SHP77 (cell line): Measurements from ENCODE around the gene KBTBD12.
"Not testable (repeated sequence)": the region's sequence is repeated elsewhere in the genome, so short reads cannot be mapped to it uniquely, and the experiment has no call there.

Source experiments
- DNase-seq, 2 experiments: peaks; one replicate each; lab custom pipeline; 2025; lab: John Stamatoyannopoulos, UW

KBTBD12 gene

DNA sequence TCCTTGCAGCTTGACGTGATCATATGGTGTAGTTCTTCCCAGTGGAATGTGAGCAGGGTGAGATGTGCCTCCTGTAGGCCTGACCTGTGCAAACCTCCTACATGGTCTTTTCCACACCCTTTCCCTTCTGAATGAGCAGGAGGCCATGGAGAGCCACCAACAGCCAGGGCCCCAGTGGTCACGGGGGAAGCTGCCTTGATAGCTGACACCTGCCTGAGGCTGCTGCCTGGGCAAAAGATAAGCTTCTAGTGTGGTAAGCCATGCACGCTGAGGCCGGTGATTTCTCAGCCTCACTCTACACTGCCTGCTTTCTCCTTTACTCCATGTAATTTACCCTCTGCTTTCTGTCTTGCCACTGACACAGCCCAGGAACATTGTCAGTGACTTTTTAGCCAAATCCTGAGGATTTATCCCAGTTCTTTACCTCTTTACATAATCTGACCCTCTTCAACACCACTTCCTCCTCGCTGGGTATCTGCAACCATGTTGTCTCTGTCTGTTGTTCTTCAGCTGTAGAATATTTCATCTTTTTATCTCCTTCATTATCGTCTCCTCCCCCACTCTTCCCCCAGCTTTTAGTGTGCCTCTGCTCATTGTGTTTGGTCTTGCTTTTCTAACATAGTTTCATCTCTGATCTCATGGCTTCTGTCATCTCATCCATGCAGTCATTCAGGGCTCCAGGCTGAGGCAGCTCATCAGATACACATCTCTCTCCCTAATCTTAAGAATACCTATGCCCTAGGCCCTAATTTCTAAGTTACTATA lies 11.2 kb upstream of the KBTBD12 start:
- DNase-seq: no peak

DNA sequence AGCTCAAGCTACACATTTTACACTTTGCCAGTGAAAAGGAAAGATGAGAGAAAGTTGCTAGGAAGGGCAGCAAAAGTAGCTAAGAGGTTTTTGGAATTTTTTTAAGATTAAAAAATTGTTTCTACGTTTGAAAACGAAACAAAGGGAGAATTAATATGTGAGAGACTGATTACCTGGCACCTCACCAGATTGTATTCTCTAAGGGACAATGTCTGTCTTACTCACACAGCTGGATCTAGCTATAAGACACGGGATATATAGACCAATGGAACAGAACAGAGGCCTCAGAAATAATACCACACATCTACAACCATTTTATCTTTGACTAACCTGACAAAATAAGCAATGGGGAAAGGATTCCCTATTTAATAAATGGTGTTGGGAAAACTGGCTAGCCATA lies 9.5 kb upstream of the KBTBD12 start:
- DNase-seq: no peak

DNA sequence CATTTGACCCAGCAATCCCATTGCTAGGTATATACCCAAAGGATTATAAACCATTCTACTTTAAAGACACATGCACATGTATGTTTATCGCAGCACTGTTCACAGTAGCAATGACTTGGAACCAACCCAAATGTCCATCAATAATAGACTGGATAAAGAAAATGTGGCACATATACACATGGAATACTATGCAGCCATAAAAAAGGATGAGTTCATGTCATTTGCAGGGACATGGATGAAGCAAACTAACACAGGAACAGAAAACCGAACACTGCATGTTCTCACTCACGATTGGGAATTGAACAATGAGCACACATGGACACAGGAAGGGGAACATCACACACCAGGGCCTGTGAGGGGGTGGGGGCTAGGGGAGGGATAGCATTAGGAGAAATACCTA lies 8.4 kb upstream of the KBTBD12 start:
- not testable (repeated sequence) for DNase-seq

DNA sequence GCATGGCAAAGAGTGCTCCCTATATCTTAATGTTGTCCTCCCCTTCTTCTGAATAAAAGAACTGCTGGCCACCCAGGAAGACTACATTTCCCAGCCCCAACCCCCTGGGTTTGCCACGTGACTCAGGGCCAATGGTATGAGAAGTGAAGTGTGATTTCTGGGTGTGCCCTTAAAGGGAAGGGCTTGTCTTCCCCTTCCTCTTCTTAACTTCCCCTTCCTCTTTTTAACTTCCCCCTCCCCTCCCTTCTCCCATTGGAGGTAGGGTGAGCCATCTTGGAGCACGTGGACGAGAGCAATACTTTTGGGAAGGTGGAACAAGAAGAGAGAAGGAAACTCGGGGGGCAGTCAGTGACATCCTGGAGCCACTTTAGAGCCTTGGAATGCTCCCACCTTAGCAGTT lies 6.8 kb upstream of the KBTBD12 start:
- DNase-seq: no peak

DNA sequence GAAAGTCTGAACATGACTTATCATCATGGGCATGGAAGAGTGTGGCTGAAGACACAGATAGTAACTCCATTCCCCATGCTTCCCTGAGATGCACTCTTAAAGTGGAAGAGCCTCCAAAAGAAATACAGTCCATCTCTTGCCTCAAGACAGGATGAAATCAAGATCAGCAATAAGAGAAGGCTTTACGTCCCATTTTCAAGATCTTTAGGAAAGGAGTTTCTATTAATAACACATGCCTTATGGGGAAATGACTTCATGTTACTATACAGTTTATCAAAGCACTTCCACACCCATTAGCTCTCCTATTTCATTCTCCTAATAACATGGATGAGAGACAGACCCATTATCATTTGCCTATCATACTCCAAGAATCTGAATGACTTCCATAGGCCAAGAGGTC lies 6.1 kb upstream of the KBTBD12 start:
- no peak for DNase-seq

DNA sequence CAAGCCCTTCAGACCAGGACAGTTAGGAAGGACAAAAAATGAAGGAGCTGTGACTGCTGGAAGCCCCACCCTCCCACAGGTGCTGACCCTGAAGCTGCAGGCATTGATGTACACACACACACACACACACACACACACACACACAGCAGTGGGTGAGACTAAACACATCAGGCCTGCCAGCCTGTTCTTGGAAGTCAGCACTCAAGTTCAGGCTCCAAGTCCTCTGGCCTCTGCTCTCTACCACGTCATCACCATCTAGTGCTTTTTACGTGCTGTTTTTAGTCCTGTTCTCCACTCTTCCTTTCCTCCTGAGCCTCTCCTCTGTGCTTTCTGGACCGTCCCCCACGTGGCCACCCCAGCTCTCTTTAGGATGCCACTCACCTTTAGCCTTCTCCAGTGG lies 5.4 kb upstream of the KBTBD12 start:
- DNase-seq: no peak

DNA sequence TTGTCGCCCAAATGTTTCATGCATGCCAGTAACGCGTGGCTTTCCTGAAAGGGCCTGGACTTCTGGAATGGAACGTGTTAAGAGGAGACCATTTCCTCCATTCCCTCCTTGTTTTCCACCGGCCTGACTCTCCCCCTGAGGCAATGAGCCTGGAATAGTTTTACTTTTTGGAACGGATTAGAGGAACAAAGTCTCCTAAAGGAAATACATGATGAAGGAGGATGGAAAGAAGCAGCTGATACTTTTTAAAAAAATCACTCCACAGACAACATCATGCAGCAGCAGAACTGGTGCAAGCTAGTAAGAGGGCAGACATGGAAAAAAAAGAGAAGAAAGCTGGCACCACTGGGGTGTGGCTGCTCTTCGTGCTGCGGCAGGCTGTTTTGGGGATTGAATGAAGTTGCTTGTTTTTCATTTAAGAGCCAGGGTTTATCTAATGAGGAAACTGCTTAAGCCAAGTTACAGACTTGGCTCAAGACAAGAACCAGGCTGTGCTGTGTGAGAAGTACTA lies 3.6 kb upstream of the KBTBD12 start:
- no peak for DNase-seq

DNA sequence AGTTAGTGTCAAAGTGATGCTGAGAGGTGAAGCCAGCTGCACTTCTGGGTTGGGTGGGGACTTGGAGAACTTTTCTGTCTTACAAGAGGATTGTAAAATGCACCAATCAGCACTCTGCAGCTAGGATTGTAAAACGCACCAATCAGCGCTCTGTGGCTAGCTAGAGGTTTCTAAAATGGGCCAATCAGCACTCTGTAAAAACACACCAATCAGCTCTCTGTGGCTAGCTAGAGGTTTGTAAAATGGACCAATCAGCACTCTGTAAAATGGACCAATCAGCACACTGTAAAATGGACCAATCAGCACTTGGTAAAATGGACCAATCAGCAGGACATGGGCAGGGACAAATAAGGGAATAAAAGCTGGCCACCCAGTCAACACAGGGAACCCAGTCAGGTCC lies 1.2 kb upstream of the KBTBD12 start:
- not testable (repeated sequence) for DNase-seq

DNA sequence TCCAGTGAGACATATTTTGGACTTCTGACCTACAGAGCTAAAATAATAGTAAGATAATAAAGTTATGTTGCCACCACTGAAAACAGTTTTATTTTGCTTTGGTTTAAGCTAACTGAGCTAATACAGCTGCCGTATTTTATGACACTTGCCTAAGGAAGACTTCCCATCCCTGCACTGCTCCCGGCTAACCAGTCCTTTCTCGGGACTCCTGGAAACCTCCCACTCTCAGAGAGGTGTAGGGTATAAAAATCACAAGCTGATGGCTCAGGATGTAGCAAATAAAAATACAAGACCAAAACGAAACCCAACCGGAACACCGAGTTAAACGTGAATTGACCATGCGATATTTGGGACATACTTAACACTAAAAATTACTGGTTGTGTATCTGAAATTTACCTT lies 448 bp upstream of the KBTBD12 start:
- no peak for DNase-seq

DNA sequence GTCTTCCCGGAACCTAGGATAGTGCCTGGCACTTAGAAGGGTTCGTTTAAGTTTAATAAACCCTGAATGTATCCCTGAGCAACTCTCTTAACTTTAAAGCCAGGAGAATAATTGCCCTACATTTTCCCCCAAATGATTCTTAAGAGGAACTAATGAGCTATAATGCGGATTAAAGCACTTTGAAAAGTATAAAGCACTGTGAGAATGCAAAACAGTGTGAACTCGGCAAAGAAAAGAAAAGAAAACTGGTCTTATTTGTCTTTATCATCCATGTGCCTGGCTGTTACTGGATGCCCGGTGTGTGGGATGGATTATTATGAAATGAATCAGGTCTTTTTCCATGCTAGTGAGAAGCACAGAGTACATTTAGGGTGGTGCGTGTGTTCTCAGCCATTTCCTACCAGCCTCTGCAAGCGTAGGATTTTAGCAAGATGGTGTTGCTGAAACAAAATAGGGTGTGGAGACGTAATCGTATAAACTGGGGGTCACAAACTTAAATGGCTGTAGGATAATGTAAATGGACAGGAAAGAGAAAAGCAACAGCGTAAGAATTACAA lies 983 bp downstream of the KBTBD12 start:
- no peak for DNase-seq

DNA sequence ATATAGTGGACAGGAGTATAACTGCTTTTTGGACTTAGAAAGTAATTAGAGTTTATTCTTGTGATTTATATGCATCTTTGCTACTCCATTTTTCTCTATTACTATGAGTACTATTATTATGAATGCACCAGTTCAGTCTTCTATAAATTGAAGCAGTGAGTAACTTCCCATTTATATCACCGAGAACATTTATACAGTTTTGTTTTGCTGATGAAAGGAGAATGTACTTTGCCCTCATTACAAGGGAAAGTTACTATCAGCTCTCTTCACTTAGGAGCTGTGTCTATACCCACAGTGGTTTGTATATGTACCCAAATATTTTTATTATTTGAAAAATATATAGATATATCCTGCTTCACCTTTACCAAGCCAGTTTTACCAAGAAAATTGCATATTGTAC lies 5.7 kb downstream of the KBTBD12 start:
- DNase-seq: no peak

DNA sequence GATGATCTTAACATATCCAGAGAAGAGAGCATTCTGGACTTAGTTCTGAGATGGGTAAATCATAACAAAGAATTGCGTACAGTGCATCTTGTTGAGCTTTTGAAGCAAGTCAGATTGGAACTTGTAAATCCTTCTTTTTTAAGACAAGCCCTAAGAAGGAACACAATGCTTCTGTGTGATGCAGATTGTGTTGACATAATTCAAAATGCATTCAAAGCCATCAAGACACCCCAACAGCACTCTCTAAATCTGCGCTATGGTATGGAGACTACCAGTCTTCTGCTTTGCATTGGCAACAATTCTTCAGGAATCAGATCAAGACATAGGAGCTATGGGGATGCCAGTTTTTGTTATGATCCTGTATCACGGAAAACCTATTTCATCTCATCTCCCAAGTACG lies 8.6 kb downstream of the KBTBD12 start:
- no peak for DNase-seq

DNA sequence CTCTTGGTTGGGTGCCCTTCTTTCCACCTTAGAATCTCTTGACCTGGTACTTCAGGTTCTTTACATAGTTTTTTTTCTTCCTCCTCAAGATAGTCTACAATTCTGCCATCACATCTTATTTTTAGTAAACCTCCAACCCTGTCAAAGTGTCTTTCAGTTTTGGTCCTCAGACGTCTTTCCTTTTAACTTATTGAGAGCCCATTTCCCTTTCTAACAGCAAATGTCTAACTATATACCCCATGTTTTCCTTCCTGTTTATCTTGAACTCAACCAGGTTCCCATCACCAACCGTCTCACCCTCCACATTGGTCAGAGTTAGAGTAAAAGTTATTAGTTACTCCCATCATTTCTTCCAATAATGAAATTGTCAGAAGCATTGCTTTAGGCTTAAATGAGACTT lies 10.4 kb downstream of the KBTBD12 start:
- DNase-seq: no peak

DNA sequence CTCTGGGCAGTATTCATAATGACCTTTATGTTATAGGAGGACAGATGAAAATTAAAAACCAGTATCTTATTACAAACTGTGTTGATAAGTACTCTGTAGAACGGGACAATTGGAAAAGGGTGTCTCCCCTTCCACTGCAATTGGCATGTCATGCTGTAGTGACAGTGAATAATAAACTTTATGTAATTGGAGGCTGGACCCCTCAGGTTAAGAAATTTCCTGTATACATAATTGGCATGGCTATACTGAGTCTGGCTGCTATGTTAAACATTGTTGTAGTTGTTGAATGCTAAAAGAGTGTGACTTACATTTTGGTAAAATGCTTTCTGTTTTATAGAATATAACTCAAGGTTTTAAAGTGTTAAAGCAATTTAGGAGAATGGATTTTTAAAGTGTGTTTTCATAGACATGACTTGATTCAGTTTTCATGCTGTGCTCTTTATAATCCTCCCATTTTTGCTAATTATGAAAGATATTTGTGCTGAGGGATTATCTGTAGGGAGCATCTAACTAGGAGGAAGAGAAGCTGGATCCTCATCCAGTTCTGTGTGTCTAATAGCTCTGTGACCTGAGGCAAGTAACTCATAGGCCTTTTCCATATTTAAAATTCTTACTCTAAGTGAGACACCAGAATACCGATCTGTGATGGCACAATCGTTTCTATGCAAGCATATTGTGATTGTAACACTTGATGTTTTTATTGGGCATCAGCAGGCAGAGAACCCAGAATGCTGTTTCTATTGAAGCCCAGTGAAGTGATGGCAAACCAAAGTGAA lies 13.0 kb downstream of the KBTBD12 start:
- DNase-seq: no peak

DNA sequence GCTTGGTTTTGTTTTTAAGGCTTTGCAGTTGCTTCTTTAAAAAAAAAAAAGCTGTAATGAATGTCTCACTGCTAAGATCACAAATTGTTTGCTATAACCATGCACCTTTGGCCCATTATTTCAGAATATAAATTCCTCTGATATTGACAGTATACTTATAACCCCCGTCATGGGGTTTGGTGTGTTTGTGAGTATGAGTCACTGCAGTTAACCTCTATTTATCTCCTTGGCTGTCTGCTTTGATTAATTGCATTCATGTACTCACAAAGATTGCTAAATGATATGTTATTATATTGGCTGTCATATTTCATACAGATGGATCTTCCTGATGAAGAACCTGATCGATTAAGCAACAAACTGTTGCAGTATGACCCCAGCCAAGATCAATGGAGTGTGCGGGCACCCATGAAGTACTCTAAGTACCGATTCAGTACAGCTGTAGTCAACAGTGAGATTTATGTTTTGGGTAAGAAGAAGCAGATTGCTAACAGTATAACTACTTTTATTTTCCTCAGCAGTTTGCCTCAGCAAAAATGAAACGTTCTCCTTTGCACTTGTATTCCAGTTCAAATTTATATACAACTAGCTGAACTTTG lies 14.9 kb downstream of the KBTBD12 start:
- DNase-seq: no peak

DNA sequence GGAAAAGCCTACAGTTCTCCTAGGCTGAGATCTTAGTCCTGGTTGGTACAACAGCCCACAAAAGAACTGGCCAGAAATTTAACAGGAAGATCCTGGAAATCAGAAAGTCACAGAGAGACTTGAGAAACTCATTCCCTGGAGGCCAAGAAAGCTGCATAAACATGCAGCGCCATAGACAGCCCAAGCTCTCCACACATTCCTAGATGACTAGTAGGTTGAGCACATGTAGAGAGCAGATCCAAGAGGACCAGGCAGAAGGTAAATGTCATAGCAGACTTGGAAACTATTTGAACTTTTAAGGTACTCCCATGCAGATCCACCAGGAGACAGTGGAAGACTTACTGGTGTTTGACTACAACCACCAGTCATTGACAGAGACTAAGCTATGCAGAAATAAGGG lies 18.4 kb downstream of the KBTBD12 start:
- DNase-seq: no peak

DNA sequence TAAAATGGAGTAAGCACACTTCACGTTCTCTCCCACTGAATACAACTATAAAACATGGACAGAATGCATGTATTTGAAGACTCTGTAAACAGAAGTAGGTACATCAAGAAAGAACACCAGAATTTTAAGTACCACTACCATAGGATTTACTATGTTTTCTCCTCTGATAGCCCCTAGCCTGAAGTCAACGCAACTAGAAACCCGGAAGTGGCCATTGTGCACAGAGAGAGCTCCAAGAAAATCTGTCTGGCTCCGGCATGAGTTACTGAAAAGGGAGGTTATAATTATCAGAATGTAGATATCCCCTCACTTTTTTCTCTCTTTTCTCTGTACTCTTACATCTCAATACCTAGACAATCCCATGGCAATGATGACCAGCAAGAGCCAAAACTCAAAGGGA lies 23.8 kb downstream of the KBTBD12 start:
- DNase-seq: no peak

DNA sequence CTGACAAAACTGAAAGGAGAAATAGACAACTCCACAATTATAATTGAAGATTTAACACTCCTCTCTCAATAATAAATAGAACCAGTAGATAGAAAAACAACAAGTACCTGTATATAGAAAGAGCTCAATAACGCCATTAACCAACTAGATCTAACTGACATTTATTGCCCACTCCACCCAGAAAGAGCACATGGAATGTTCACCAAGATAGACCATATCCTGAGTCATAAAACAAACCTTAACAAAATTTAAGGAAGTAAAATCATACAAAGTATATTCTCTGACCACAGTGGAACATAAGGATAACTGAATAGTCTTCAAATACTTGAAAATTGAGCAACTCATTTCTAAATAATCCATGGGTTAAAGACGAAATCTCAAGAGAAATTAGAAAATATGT lies 25.1 kb downstream of the KBTBD12 start:
- DNase-seq: no peak

DNA sequence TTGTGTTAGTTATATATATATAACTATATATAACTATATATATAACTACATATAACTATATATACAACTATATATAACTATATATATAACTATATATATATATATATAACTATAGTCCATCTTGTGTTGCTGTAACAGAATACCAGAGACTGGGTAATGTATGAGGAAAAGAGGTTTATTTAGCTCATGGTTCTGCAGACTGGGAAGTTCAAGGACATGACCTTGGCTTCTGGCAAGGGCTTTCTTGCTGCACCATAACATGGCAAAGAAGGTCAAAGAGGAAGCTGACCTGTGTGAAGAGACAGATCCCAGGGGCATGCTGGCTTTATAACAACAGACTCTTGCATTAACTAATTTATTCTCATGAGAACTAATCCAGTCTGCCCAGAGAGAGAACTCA lies 27.6 kb downstream of the KBTBD12 start:
- no peak for DNase-seq

DNA sequence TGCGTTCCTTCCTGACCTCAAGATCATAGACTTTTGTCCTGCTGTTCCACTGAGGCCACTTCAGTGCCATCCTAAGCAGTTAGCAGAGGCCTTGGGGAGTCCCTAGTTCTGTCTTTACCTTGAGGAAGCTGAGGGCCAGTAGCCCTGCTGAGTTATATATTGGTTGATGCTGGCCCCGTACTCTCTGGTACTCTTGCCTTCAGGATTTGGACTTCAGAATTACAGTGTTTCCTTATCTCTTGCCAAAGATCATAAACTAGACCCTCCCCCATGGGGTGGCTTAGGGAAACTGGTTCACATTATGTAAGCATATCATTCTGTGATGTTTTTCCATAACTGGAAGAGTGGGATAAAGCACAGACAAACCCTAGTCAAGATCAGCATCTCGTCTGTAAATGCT lies 33.2 kb downstream of the KBTBD12 start:
- DNase-seq: no peak

DNA sequence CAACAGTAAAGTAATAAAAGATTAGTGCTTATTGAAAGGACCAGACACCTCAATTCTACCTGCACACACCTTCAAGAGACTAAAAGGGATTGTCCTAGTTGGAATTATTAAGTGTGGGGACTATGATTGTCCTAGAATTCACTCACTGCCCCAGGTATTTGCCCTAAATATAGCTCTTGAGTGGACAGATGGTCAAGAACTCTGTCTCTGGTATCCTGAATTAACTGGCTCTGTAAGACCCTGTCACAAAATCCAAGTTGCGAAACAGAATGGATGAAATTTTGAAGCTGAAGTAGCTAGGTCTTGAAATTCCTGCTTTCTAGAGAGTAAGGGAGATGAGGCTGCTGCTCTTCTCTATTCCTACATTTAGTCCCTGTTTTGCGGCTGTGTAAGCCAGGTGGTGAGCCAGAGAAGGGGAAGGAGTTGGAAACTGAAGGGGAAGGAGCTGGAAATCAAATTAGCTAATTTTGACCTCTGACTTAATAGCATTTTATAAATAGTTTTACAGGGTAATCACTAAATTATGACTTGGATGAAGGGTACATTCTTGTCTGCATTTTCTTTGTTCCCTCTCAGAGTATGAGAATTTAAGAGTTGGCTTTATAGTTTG lies 34.5 kb downstream of the KBTBD12 start:
- no peak for DNase-seq

DNA sequence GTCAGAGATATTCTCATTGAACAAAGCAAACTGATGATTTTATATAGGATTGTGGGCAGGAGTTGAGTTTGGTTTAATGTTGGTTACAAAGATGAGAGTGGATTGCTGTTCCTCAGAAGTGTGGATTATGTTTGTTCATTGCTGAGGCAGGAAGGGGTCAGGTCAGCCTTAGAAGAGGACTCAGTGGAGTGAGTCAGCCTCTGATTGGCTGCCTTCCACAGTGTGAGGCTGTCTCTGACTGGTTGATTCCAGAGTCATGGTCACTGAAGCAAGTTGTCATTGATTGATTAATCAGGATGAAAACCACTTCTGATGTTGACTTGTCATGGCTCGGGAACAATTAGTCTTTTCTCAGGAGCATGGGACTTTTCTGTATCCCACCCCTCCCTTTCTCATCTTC lies 36.2 kb downstream of the KBTBD12 start:
- no peak for DNase-seq
